Sigmoid colon (tissue), 4 donors: ENCODE data around the gene DYNC1I1.

ENCODE experiments used
- CTCF ChIP-seq, 4 experiments: fragments of 450-650 bp in 3 of 4; fragments of 200-600 bp in 1 of 4; IDR thresholded peaks; one replicate each; pipeline ENCODE4 v1.5.1; 2016 to 2019; ENCODE audit warnings: antibody characterized with exemption in 4 of 4, mild to moderate bottlenecking in 3 of 4, moderate library complexity in 2 of 4
- EP300 ChIP-seq, 4 donors: sonication (generic); formaldehyde crosslinking; IDR thresholded peaks; one replicate each; pipeline ENCODE4 v1.6.1; 2017; ENCODE audit warnings: antibody characterized with exemption in 4 of 4
- POLR2A ChIP-seq, 2 donors: fragments of 450-650 bp; IDR thresholded peaks; one replicate each; pipeline ENCODE4 v1.6.1; 2016; ENCODE audit warnings: antibody characterized with exemption in 2 of 2, mild to moderate bottlenecking in 2 of 2, moderate library complexity in 2 of 2
- POLR2AphosphoS5 ChIP-seq, 4 donors: sonication (generic); formaldehyde crosslinking; IDR thresholded peaks; one replicate each; pipeline ENCODE4 v1.6.1; 2017; ENCODE audit warnings: antibody characterized with exemption in 4 of 4

- TF ChIP-seq CTCF (IDR thresholded peaks at IDR 0.05) (no peak), POLR2AphosphoS5 (IDR thresholded peaks at IDR 0.05) (no peak), EP300 (IDR thresholded peaks at IDR 0.05) (no peak), POLR2A (IDR thresholded peaks at IDR 0.05) (no peak)
These were observed 56.8 kb downstream of the DYNC1I1 start for GRCh38 chr7:95828824-95829790.
